ACC112 (cell line): ENCODE measurements around the gene ENTR1.

Source experiments
- H2AFZ ChIP-seq: fragments of 200-600 bp; sonication (generic); one replicate; pipeline ENCODE4 v1.6.0; 2017; ENCODE audit warnings: antibody characterized with exemption, low read length; ENCODE audit not compliant: unreplicated experiment
- H3K27ac ChIP-seq: fragments of 200-600 bp; sonication (generic); 2 replicates; pipeline ENCODE4 v1.5.1; 2014; ENCODE audit warnings: low read depth, mild to moderate bottlenecking, antibody characterized with exemption, low read length, moderate library complexity
- H3K27me3 ChIP-seq: fragments of 200-600 bp; sonication (generic); 2 replicates; pipeline ENCODE4 v1.6.1; 2014; ENCODE audit warnings: mild to moderate bottlenecking, antibody characterized with exemption, low read length, moderate library complexity, mixed read lengths; ENCODE audit not compliant: insufficient read depth
- H3K36me3 ChIP-seq: fragments of 200-600 bp; sonication (generic); 2 replicates; pipeline ENCODE4 v1.6.1; 2016; ENCODE audit warnings: mild to moderate bottlenecking, antibody characterized with exemption, low read length, moderate library complexity, mixed read lengths; ENCODE audit not compliant: insufficient read depth
- H3K4me1 ChIP-seq: fragments of 200-600 bp; sonication (generic); one replicate; pipeline ENCODE4 v1.6.1; 2016; ENCODE audit warnings: low read length, mixed read lengths; ENCODE audit not compliant: insufficient read depth, unreplicated experiment, control insufficient read depth
- H3K4me3 ChIP-seq: fragments of 200-600 bp; sonication (generic); 2 replicates; pipeline ENCODE4 v1.5.1; 2014; ENCODE audit warnings: mild to moderate bottlenecking, low read depth, low read length
- H3K79me2 ChIP-seq: fragments of 200-600 bp; sonication (generic); one replicate; pipeline ENCODE4 v1.6.0; 2016; ENCODE audit warnings: low read length; ENCODE audit not compliant: control insufficient read depth, unreplicated experiment, insufficient read depth

ENTR1 gene

GRCh38 chr9:136395345-136396218 lies 14.8 kb downstream of the ENTR1 start:
- Histone ChIP-seq H3K4me1 (peaks cover 22% of the 10 kb centered on the region), H3K4me3 (no peak overlapping the region), H3K27ac (no peak overlapping the region), H3K79me2 (peaks cover 23% of the 10 kb centered on the region), H2AFZ (no peak overlapping the region), H3K36me3 (peaks cover 18% of the 10 kb centered on the region; the same call in 1 of the 2 replicates), H3K27me3 (no peaks in the 10 kb centered on the region)

GRCh38 chr9:136395020-136395340 lies 15.4 kb downstream of the ENTR1 start:
- H3K27ac ChIP-seq: no peak overlapping the region
- peaks cover 18% of the 10 kb centered on the region; the same call in 1 of the 2 replicates for H3K36me3 ChIP-seq
- peaks cover 23% of the 10 kb centered on the region for H3K79me2 ChIP-seq
- peaks cover 18% of the 10 kb centered on the region for H3K4me1 ChIP-seq
- no peak overlapping the region for H3K4me3 ChIP-seq
- H2AFZ ChIP-seq: no peak overlapping the region
- H3K27me3 ChIP-seq: no peaks in the 10 kb centered on the region

- H3K27me3 ChIP-seq: no peaks in the 10 kb centered on the region
- H2AFZ ChIP-seq: no peak overlapping the region
- H3K4me3 ChIP-seq: no peak overlapping the region
- peaks cover 18% of the 10 kb centered on the region for H3K4me1 ChIP-seq
- peaks cover 18% of the 10 kb centered on the region for H3K79me2 ChIP-seq
- no peak overlapping the region for H3K27ac ChIP-seq
- H3K36me3 ChIP-seq: peaks cover 18% of the 10 kb centered on the region; the same call in 1 of the 2 replicates
Measured at GRCh38 chr9:136394312-136395019, 15.9 kb downstream of the ENTR1 start.

DNA sequence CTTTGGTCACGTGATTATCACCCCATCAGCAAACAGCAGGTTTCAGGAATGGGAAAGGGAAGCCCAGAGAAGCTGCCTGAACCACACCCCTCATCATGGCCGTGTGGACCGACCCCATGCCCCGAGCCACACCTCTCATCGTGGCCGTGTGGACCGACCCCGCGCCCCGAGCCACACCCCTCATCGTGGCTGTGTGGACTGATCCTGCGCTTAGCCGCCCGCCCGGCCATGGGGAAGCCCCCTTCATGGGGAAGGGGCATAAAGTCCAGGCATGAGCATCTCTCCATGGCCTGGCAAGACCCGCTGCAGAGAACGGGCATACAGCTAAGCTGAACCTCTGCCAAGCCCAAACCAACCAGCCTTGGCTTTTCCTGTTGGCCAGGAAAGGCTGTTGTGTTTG lies 16.9 kb downstream of the ENTR1 start:
- H3K27ac ChIP-seq: no peak overlapping the region
- H3K36me3 ChIP-seq: peaks cover 18% of the 10 kb centered on the region; the same call in 1 of the 2 replicates
- no peaks in the 10 kb centered on the region for H3K27me3 ChIP-seq

DNA sequence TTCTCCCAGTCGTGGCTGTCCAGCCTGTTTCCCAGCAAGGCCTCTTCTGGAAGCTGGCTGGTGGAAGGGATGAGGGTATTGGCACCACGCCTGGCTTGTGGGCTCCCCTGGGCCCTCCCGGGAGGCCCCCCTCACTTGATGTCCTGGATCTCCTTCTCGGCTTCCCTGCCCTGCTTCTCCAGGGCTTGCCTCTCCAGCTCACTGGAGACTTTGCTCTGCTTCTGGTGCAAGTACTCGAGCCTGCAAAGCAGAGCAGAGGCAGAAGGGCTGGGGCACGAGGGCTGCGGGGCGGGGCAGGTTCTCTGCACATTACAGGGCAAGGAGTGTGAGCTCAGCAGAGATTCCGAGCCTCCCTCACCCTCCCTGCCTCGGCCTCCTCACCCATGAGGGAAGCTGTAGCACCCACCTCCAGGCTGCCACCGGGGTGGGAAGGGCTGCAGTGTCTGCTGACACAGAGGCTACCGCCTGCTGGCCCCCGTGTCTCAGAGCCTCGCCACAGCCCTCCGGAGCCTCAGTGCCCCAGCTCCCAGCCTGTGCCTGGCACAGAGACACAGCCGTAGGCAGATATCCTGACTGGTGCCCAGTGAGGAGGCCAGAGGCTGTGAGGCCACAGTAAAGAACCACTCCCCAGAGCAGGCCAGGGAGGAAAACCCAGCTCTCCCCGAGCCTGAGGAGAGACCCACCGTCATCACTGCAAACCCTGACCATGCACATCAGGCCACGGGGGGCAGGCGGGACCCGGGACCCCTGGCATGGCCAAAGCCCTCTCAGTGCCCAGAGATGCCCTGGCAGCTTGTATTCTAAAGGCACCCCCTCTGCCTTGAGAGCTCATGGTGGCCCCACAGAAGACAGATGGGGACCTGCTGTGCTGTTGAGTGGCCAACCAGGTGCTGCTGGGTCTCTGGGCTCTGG lies 17.6 kb downstream of the ENTR1 start:
- peaks cover 2% of the 10 kb centered on the region for H3K79me2 ChIP-seq
- no peak overlapping the region for H2AFZ ChIP-seq
- no peaks in the 10 kb centered on the region for H3K27me3 ChIP-seq
- peaks cover 7% of the 10 kb centered on the region for H3K4me1 ChIP-seq
- H3K4me3 ChIP-seq: no peak overlapping the region
- H3K36me3 ChIP-seq: peaks cover 18% of the 10 kb centered on the region; the same call in 1 of the 2 replicates
- H3K27ac ChIP-seq: no peak overlapping the region

More for the DNA sequence above, 16.9 kb downstream of the ENTR1 start:
- H3K4me3 ChIP-seq: no peak overlapping the region
- H3K4me1 ChIP-seq: peaks cover 13% of the 10 kb centered on the region
- no peak overlapping the region for H2AFZ ChIP-seq
- H3K79me2 ChIP-seq: peaks cover 9% of the 10 kb centered on the region

GRCh38 chr9:136391737-136392537 lies 18.5 kb downstream of the ENTR1 start:
- no peak overlapping the region for H2AFZ ChIP-seq
- H3K27me3 ChIP-seq: no peaks in the 10 kb centered on the region
- peaks cover 7% of the 10 kb centered on the region for H3K4me1 ChIP-seq
- H3K4me3 ChIP-seq: no peak overlapping the region
- no peaks in the 10 kb centered on the region for H3K79me2 ChIP-seq
- no peak overlapping the region for H3K27ac ChIP-seq
- H3K36me3 ChIP-seq: peaks cover 16% of the 10 kb centered on the region; the same call in 1 of the 2 replicates

- peaks cover 7% of the 10 kb centered on the region for H3K4me1 ChIP-seq
- H3K36me3 ChIP-seq: peaks cover 7% of the 10 kb centered on the region; the same call in 1 of the 2 replicates
- H2AFZ ChIP-seq: no peak overlapping the region
- H3K4me3 ChIP-seq: no peak overlapping the region
- no peaks in the 10 kb centered on the region for H3K27me3 ChIP-seq
- no peaks in the 10 kb centered on the region for H3K79me2 ChIP-seq
- H3K27ac ChIP-seq: no peak overlapping the region
Measured at GRCh38 chr9:136389396-136389795, 21.0 kb downstream of the ENTR1 start.

DNA sequence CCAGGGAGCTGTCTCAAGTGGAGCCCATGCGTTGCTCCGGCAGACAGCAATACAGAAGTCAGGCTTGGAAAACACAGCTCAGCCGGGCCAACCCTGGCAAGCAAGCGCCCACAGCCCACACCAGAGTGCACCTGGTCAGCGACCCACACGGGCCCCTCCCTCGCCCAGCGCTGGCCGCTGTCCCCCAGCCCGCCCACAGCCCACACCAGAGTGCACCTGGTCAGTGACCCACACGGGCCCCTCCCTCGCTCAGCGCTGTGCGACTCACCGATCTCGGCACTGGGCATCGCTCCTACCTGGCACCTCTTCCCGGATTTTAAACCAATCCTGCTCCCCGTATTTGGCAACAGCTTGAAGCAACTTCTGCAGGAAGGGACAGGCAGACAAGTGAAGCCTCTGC lies 23.2 kb downstream of the ENTR1 start:
- Histone ChIP-seq H3K79me2 (no peaks in the 10 kb centered on the region), H3K27ac (no peak overlapping the region), H3K4me1 (no peaks in the 10 kb centered on the region), H3K4me3 (no peak overlapping the region), H2AFZ (no peak overlapping the region), H3K27me3 (no peaks in the 10 kb centered on the region), H3K36me3 (peaks cover 3% of the 10 kb centered on the region; the same call in 1 of the 2 replicates)

DNA sequence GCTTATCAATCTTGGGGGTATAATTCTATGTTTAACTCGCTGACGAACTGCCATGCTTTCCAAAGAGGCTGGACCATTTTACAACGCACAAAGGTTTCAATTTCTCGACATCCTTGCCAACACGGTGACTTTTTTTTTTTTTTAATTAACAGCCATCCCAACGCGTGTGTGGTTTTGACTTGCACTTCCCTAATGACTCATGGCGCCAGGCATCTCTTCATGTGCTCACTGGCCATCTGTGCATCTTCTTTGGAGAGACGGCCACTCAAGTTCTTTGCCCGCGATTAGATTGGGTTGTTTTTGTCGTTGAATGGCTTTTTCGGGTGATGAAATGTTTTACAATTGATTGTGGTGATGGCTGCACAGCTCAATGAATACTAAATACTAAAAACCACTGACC lies 24.4 kb downstream of the ENTR1 start:
- Histone ChIP-seq H3K36me3 (peaks cover 3% of the 10 kb centered on the region; the same call in 1 of the 2 replicates), H3K4me1 (no peaks in the 10 kb centered on the region), H3K27ac (no peak overlapping the region), H3K27me3 (no peaks in the 10 kb centered on the region), H3K79me2 (no peaks in the 10 kb centered on the region), H2AFZ (no peak overlapping the region), H3K4me3 (no peak overlapping the region)
